CD1c-positive myeloid dendritic cell (primary cell): ENCODE measurements around the gene DCP2.

ENCODE experiments used
- DNase-seq: peaks from one replicate; pipeline ENCODE4 v3.0.0-alpha.2; 2016; ENCODE audit errors: extremely low spot score

DCP2 gene

GRCh38 chr5:112967520-112968083 is 9.0 kb upstream of the DCP2 start:
- DNase-seq: no peak

- no peak for DNase-seq
Measured at GRCh38 chr5:112968411-112969106, 8.0 kb upstream of the DCP2 start.

GRCh38 chr5:112971276-112971675 is 5.3 kb upstream of the DCP2 start:
- no peak for DNase-seq

- no peak for DNase-seq
Measured at GRCh38 chr5:112973036-112973435, 3.6 kb upstream of the DCP2 start.

- DNase-seq: no peak
Measured at GRCh38 chr5:112973904-112974303, 2.7 kb upstream of the DCP2 start.

GRCh38 chr5:112974901-112975300 is 1.7 kb upstream of the DCP2 start:
- DNase-seq: no peak

GRCh38 chr5:112975721-112976431 is 722 bp upstream of the DCP2 start:
- no peak for DNase-seq

- DNase-seq: peak; percentile 28
Measured at GRCh38 chr5:112977440-112977861, 853 bp downstream of the DCP2 start.

- DNase-seq: no peak
Measured at GRCh38 chr5:112978836-112979235, 2.2 kb downstream of the DCP2 start.

- DNase-seq: no peak
Measured at GRCh38 chr5:112979723-112980122, 3.1 kb downstream of the DCP2 start.

GRCh38 chr5:112983363-112983762 is 6.8 kb downstream of the DCP2 start:
- no peak for DNase-seq

GRCh38 chr5:112986224-112986623 is 9.6 kb downstream of the DCP2 start:
- DNase-seq: no peak

GRCh38 chr5:112995764-112996618 is 19.4 kb downstream of the DCP2 start:
- DNase-seq: peak; percentile 79

- no peak for DNase-seq
Measured at GRCh38 chr5:112996830-112997374, 20.3 kb downstream of the DCP2 start.

GRCh38 chr5:112998296-112998695 is 21.7 kb downstream of the DCP2 start:
- no peak for DNase-seq

GRCh38 chr5:113000466-113000865 is 23.9 kb downstream of the DCP2 start:
- no peak for DNase-seq

- DNase-seq: no peak
Measured at GRCh38 chr5:113002423-113002822, 25.8 kb downstream of the DCP2 start.

GRCh38 chr5:113003763-113004162 is 27.2 kb downstream of the DCP2 start:
- no peak for DNase-seq

- DNase-seq: no peak
Measured at GRCh38 chr5:113005454-113005853, 28.9 kb downstream of the DCP2 start.

- no peak for DNase-seq
Measured at GRCh38 chr5:113017881-113018635, 41.5 kb downstream of the DCP2 start.
